ENCODE results near the gene ATP11C. TPM values are rescaled to one million over a fixed set of nuclear protein-coding genes. Genes with fewer than 3 reads are reported as not detected.
A peak's percentile ranks its signal among the peaks of the same experiment; 100 is the strongest.
"Not testable (repeated sequence)": the region's sequence is repeated elsewhere in the genome, so short reads cannot be mapped to it uniquely, and the experiment has no call there.

Gene ATP11C
- total and polyA plus RNA-seq, 7 experiments from 2014 or later: 4.5 to 27.5 (median 22.0) TPM

- POLR2A ChIA-PET: no interaction called here
- ATAC-seq (no peak), DNase-seq (no peak)
- Histone ChIP-seq H3K4me3 (ENCODE audit: low read length) (no peak overlapping the region), H3K27ac (ENCODE audit: low read depth, low read length) (no peak overlapping the region), H3K4me1 (ENCODE audit: control insufficient read depth in 2 of 2, insufficient read depth in 2 of 2, low read length in 2 of 2) (no peaks in the 10 kb centered on the region), H3K9me3 (ENCODE audit: control insufficient read depth in 2 of 3, low read length in 3 of 3) (no peaks in the 10 kb centered on the region), H3K27me3 (ENCODE audit: control insufficient read depth in 2 of 2, insufficient read depth in 2 of 2, low read length in 2 of 2) (no peaks in the 10 kb centered on the region), H3K36me3 (ENCODE audit: control insufficient read depth in 2 of 3, insufficient read depth in 3 of 3, low read length in 3 of 3) (no peaks in the 10 kb centered on the region)
- no peaks in the 10 kb centered on the region for H3K27me3 Mint-ChIP-seq
- H3K9me3 Mint-ChIP-seq: no peaks in the 10 kb centered on the region
- CTCF ChIA-PET: no interaction called here
- H3K27ac Mint-ChIP-seq: no peak overlapping the region
- H3K4me1 Mint-ChIP-seq: peaks cover 0 to 8% (median 0%) of the 10 kb centered on the region in 7 donors
- intact Hi-C loops (cut with micrococcal nuclease): no loop called here
- peaks cover 0 to 3% (median 0%) of the 10 kb centered on the region in 5 donors for H3K36me3 Mint-ChIP-seq
- H3K4me3 Mint-ChIP-seq: no peak overlapping the region
These were observed 81.9 kb downstream of the ATP11C start for GRCh38 chrX:139850968-139851367.

DNA sequence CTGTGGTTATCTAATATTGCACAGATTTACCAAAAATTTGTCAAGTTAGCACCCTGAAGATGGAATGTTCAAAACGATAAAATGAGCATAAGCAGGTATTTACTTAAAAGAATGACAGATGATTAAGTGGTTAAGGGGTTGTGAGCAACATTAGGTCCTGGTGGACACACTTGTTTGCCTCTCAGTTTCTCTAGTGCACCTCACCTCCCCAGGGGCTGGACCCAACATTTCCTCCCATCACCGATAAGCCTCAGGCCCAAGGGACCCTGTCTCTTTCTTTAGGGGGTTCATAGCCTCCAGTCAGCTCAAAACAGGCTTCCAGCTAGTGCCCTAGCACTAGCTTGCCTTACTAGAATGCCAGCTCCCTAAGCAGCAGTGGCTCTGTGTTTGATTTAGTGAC is 88.0 kb downstream of the ATP11C start:
- POLR2A ChIA-PET: no interaction called here
- peaks cover 0 to 2% (median 0%) of the 10 kb centered on the region in 11 donors for H3K9me3 Mint-ChIP-seq
- no peaks in the 10 kb centered on the region for H3K9me3 ChIP-seq (ENCODE audit: control insufficient read depth in 2 of 3, low read length in 3 of 3)

DNA sequence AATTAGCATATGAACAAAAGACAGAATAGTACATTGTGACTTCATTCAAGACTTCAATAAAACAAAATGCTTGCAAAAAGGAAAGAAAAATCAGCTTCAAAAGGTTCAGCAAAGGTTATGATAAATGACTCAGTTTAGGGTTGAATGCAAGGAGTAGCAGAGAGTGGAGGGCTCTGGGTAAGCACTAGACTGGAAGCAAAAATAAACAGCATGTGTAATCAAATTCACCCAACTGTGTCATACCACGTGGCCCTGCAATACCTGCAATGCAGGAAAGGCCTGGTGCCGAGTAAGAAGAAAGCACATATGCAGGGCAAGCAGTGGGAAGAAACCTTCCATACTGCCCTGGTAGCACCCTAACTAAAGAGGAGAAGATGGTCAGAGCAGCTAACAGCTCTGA is 88.7 kb downstream of the ATP11C start:
- H3K4me3 ChIP-seq (ENCODE audit: low read length): no peak overlapping the region
- no peaks in the 10 kb centered on the region for H3K27me3 Mint-ChIP-seq
- H3K9me3 ChIP-seq (ENCODE audit: control insufficient read depth in 2 of 3, low read length in 3 of 3): no peaks in the 10 kb centered on the region
- no peaks in the 10 kb centered on the region for H3K27me3 ChIP-seq (ENCODE audit: control insufficient read depth in 2 of 2, insufficient read depth in 2 of 2, low read length in 2 of 2)
- peaks cover 0 to 19% (median 4%) of the 10 kb centered on the region in 7 donors for H3K4me1 Mint-ChIP-seq
- no peaks in the 10 kb centered on the region for H3K36me3 ChIP-seq (ENCODE audit: control insufficient read depth in 2 of 3, insufficient read depth in 3 of 3, low read length in 3 of 3)
- H3K4me1 ChIP-seq (ENCODE audit: control insufficient read depth in 2 of 2, insufficient read depth in 2 of 2, low read length in 2 of 2): no peaks in the 10 kb centered on the region
- no peak for DNase-seq
- peak overlapping the region in 1 of 9 donors; percentile 6 for H3K27ac Mint-ChIP-seq
- H3K36me3 Mint-ChIP-seq: peaks cover 3 to 18% (median 7%) of the 10 kb centered on the region in 5 donors
- POLR2A ChIA-PET: no interaction called here
- no peak for ATAC-seq
- H3K4me3 Mint-ChIP-seq: no peak overlapping the region
- intact Hi-C loops (cut with micrococcal nuclease): no loop called here
- no peak overlapping the region for H3K27ac ChIP-seq (ENCODE audit: low read depth, low read length)
- peaks cover 0 to 9% (median 3%) of the 10 kb centered on the region in 11 donors for H3K9me3 Mint-ChIP-seq
- CTCF ChIA-PET: no interaction called here

More for the DNA sequence above, 88.0 kb downstream of the ATP11C start:
- H3K4me3 Mint-ChIP-seq: no peak overlapping the region
- CTCF ChIA-PET: no interaction called here
- no peaks in the 10 kb centered on the region for H3K27me3 Mint-ChIP-seq
- Histone ChIP-seq H3K27me3 (ENCODE audit: control insufficient read depth in 2 of 2, insufficient read depth in 2 of 2, low read length in 2 of 2) (no peaks in the 10 kb centered on the region), H3K36me3 (ENCODE audit: control insufficient read depth in 2 of 3, insufficient read depth in 3 of 3, low read length in 3 of 3) (no peaks in the 10 kb centered on the region), H3K4me1 (ENCODE audit: control insufficient read depth in 2 of 2, insufficient read depth in 2 of 2, low read length in 2 of 2) (no peaks in the 10 kb centered on the region), H3K27ac (ENCODE audit: low read depth, low read length) (no peak overlapping the region), H3K4me3 (ENCODE audit: low read length) (no peak overlapping the region)
- H3K27ac Mint-ChIP-seq: no peak overlapping the region
- intact Hi-C loops (cut with micrococcal nuclease): no loop called here
- ATAC-seq (no peak), DNase-seq (no peak)
- H3K4me1 Mint-ChIP-seq: peaks cover 0 to 17% (median 4%) of the 10 kb centered on the region in 7 donors
- peaks cover 2 to 12% (median 2%) of the 10 kb centered on the region in 5 donors for H3K36me3 Mint-ChIP-seq

DNA sequence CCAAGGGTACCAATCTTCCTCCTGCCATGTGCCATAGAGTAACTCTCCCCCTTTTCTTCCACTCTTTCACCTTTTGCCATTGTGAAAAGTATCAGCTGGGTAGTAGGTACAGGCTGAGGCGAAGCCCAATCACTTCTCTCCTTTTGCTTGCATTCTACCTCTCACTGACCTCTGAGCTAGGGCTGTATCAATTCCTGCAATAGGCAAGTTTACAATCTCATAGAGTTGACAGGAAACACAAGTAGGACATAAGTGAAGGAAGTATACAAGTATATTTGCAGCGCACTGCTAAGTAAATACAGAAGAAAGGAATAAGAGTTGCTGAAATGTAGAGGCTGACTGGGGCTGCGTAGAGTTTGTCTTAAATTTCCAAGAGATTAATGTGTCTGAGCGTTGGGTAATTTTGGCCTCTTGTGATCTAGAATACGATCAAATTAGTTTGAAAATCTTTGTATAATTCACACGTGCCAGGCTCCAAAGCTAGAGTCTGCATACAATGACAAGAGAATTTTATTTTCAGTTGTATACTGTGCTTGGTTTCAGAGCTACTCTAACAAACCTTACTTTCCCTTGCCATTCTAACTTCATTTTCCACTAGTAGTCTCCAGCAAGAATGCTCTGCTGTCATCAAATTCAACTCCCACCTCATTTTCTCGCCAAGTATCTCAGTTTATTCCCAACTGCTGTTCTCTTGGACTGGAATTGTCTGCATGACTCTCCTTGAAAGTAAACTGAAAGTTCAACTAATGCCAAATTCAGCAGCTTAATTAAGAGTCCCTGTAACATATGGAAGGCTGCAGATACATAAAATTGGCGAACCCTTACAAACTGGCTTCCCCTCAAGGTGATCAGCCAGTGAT is 90.3 kb downstream of the ATP11C start:
- no peaks in the 10 kb centered on the region for H3K9me3 ChIP-seq (ENCODE audit: control insufficient read depth in 2 of 3, low read length in 3 of 3)
- H3K36me3 Mint-ChIP-seq: peaks cover 3 to 21% (median 10%) of the 10 kb centered on the region in 5 donors
- H3K27ac ChIP-seq (ENCODE audit: low read depth, low read length): no peak overlapping the region
- peaks cover 0 to 13% (median 4%) of the 10 kb centered on the region in 11 donors for H3K9me3 Mint-ChIP-seq
- POLR2A ChIA-PET: no interaction called here
- H3K4me3 Mint-ChIP-seq: no peak overlapping the region
- no peaks in the 10 kb centered on the region for H3K4me1 ChIP-seq (ENCODE audit: control insufficient read depth in 2 of 2, insufficient read depth in 2 of 2, low read length in 2 of 2)
- no peak overlapping the region for H3K27ac Mint-ChIP-seq
- no peaks in the 10 kb centered on the region for H3K27me3 ChIP-seq (ENCODE audit: control insufficient read depth in 2 of 2, insufficient read depth in 2 of 2, low read length in 2 of 2)
- no peak overlapping the region for H3K4me3 ChIP-seq (ENCODE audit: low read length)
- intact Hi-C loops (cut with micrococcal nuclease): no loop called here
- DNase-seq: no peak
- peaks cover 0 to 24% (median 4%) of the 10 kb centered on the region in 7 donors for H3K4me1 Mint-ChIP-seq
- no peaks in the 10 kb centered on the region for H3K36me3 ChIP-seq (ENCODE audit: control insufficient read depth in 2 of 3, insufficient read depth in 3 of 3, low read length in 3 of 3)
- no peak for ATAC-seq
- H3K27me3 Mint-ChIP-seq: no peaks in the 10 kb centered on the region
- CTCF ChIA-PET: no interaction called here

DNA sequence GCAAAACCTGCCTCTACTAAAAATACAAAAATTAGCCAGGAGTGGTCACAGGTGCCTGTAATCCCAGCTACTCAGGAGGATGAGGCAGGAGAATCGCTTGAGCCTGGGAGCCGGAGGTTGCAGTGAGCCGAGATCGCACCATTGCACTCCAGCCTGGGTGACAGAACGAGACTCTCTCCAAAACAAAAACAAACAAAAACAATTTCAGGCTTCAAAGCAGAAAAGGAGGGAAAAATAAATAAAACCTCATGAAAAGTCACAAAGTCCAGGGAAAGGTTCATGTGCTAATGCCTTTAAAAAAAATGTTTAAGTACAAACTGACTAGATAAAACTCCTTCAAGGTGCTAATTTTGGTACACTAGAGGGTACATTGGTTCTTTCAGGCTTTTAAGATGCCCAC is 96.5 kb downstream of the ATP11C start:
- DNase-seq; H3K4me1 ChIP-seq (ENCODE audit: control insufficient read depth in 2 of 2, insufficient read depth in 2 of 2, low read length in 2 of 2); ATAC-seq; H3K9me3 ChIP-seq (ENCODE audit: control insufficient read depth in 2 of 3, low read length in 3 of 3); CTCF ChIA-PET; intact Hi-C loops (cut with micrococcal nuclease); H3K36me3 ChIP-seq (ENCODE audit: control insufficient read depth in 2 of 3, insufficient read depth in 3 of 3, low read length in 3 of 3); POLR2A ChIA-PET; H3K4me3 Mint-ChIP-seq; H3K27me3 Mint-ChIP-seq; H3K4me3 ChIP-seq (ENCODE audit: low read length); H3K27me3 ChIP-seq (ENCODE audit: control insufficient read depth in 2 of 2, insufficient read depth in 2 of 2, low read length in 2 of 2); H3K27ac ChIP-seq (ENCODE audit: low read depth, low read length): not testable (repeated sequence)
- H3K9me3 Mint-ChIP-seq: peaks cover 0 to 13% (median 4%) of the 10 kb centered on the region in 11 donors
- H3K27ac Mint-ChIP-seq: peak overlapping the region in 1 of 9 donors; percentile 55
- peaks cover 0 to 46% (median 22%) of the 10 kb centered on the region in 7 donors for H3K4me1 Mint-ChIP-seq
- H3K36me3 Mint-ChIP-seq: peaks cover 0 to 11% (median 11%) of the 10 kb centered on the region in 5 donors

GRCh38 chrX:139834879-139835278 is 98.0 kb downstream of the ATP11C start:
- intact Hi-C loops (cut with micrococcal nuclease): no loop called here

More at GRCh38 chrX:139834879-139835278, 98.0 kb downstream of the ATP11C start:
- Mint-ChIP-seq H3K27ac (no peak overlapping the region), H3K36me3 (peaks cover 0 to 11% (median 9%) of the 10 kb centered on the region in 5 donors), H3K4me3 (no peak overlapping the region), H3K9me3 (peaks cover 0 to 11% (median 3%) of the 10 kb centered on the region in 11 donors), H3K27me3 (no peaks in the 10 kb centered on the region), H3K4me1 (peaks cover 0 to 49% (median 26%) of the 10 kb centered on the region in 7 donors)
- ChIA-PET CTCF (no interaction called here), POLR2A (no interaction called here)
- peaks cover 0 to 6% of the 10 kb centered on the region in 2 donors for H3K4me1 ChIP-seq (ENCODE audit: control insufficient read depth in 2 of 2, insufficient read depth in 2 of 2, low read length in 2 of 2)
- no peaks in the 10 kb centered on the region for H3K9me3 ChIP-seq (ENCODE audit: control insufficient read depth in 2 of 3, low read length in 3 of 3)
- no peak overlapping the region for H3K27ac ChIP-seq (ENCODE audit: low read depth, low read length)
- ATAC-seq (no peak), DNase-seq (no peak)
- H3K27me3 ChIP-seq (ENCODE audit: control insufficient read depth in 2 of 2, insufficient read depth in 2 of 2, low read length in 2 of 2): no peaks in the 10 kb centered on the region
- no peaks in the 10 kb centered on the region for H3K36me3 ChIP-seq (ENCODE audit: control insufficient read depth in 2 of 3, insufficient read depth in 3 of 3, low read length in 3 of 3)
- H3K4me3 ChIP-seq (ENCODE audit: low read length): no peak overlapping the region

Measured in naive thymus-derived CD4-positive, alpha-beta T cell (primary cell).